HG03135 (cell line): ENCODE data around the gene LPXN.

Source experiments
- ATAC-seq: cut with Tn5 transposase; IDR thresholded peaks from one replicate; pipeline ENCODE4 v1.9.1; 2021; ENCODE audit warnings: mild to moderate bottlenecking, moderate library complexity; ENCODE audit not compliant: unreplicated experiment

Gene LPXN

DNA sequence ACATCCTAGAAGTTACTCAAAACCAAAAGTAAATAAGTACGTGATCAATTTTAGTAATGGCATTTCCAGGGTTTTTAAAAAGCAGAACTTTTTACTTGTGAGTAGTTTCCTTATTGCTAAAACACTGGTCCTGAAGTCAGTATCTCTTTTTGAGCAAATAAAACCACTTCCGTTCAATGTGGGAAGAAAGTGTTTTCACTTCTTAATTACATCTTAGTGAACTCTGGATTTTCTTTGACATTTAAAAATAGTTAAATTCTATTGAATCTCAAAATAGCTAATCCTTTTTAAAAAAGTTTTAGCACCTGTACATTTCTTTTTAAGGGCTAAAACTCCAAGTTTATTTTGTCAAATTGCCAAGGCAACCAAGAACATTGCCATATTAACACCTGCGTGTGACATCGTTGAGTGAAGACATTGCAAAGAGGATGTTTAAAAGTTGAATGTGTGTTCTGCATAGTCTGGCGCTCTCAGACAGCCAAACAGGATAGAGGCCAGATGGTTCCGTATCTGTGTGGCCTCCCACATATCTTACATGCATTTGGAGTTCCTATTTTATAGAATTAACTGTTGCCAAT lies 50.5 kb downstream of the LPXN start:
- ATAC-seq, result peak; percentile 91

DNA sequence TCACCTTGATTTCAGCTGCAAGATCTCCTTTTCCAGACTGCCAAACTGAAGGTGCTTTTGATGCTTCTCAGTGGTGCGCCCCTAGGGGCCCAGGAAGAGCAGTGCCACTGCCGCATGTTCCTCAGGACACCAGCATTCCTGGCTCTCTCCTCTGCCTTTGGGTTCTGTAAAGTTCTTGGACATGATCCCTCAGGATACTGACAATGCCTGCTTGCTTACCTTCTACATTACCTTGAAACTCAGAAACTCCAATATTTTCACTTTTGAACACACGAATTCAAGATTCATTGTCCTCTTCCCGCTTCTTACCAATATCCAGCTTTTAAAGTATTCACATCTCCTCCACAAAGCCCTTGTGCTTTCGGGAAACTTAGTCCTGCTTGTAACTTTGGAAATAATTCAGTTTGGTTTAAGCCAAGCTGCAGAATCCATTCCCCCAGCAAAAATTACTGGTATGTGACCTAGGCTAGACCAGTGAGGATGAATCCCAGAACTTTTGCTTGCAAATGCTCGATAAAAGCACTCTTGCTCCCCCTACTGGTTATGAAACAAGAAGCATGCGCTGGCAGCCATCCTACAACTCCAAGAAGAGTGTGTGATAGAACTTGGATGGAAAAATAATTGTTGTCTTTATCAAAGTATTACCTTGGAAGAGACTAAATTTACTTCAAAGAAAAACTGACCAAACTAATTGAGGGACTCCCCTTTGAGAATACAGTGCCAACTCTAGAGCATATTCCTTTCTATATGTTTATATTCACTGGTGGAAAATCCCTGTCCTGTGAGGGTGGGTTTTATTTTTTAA lies 51.2 kb downstream of the LPXN start:
- peak; percentile 24 for ATAC-seq

DNA sequence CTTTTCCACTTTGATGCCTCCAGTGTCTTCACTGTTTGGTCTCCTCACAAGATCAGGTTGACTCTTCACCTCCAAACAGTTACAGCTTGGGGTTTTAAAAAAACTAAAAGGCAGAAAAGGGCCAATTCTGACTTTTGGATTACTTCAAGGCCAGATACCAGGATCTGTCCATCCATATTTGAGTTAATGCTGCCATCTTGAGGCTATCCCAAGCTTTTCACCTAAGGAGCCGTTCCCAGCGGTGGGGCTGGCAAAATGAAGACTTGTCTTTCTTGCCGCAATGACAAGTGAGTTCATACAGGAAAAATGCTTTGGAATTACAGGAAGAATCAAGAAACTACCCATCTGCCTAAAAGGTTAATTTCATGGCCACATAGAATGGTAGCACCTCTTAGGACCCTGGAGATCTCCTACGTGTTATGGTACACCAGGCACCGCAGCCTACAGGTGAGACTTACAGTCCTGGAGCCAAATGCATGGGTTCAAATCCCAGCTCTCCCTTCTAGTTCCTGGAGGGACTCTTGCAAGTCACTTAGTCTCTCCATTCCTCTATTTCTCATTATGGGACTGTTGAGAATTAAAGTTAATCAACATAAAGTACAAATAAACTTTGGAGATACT lies 61.8 kb downstream of the LPXN start:
- ATAC-seq, result no peak

DNA sequence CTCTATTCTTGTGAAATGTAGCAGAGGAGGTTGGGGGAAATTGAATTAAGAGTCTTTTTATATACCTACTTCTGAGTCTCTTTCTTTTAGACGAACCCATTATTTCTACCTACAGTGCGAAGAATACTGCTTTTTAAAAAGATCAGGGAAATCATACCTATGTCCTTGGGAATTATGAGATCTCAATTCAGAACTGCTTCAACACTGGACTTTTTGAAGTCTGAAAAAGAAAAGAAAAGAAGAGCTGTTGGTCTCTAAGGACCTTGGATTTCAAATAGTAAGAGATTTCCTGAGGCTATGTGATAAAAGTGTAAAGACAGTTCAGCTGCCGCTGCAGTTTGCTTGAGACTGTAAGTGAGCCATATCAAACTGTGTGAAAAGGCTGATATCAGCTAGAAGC lies 64.0 kb downstream of the LPXN start:
- ATAC-seq, result no peak

DNA sequence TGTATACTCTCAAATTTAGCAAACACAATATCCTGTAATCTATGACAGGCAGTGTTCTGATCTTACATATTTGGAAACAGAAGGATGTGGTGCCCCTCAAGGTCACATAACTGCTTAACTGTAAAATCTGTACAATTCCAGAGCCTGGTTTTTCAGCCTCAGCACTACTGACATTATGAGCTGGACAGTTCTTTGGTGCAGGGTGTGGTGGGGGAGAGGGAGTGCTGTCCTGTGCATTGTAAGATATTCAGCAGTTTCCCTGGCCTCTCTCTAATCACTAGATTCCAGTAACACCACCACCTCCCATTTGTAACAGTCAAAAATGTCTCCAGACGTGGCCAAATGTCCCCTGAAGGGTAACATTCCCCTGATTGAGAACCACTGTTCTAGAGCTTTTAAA lies 65.9 kb downstream of the LPXN start:
- ATAC-seq, result no peak

DNA sequence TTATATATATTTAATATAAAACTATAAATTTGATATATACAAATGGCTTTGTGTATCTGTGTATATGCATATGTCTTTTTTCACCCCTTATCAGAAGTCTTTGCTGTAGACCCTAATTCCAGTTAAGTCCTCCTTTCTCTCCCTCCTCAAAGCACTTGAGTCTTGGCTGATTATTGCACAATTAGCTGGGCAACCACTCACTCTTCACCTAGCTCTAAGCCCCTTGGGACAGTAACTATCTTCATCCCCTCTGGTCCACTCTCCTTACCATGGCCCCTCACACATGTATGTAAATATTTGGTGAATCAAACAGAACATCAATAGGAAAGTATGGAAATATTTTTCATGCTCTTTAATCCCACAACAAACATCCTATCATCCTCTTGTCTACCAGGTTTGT lies 66.8 kb downstream of the LPXN start:
- ATAC-seq, result no peak

DNA sequence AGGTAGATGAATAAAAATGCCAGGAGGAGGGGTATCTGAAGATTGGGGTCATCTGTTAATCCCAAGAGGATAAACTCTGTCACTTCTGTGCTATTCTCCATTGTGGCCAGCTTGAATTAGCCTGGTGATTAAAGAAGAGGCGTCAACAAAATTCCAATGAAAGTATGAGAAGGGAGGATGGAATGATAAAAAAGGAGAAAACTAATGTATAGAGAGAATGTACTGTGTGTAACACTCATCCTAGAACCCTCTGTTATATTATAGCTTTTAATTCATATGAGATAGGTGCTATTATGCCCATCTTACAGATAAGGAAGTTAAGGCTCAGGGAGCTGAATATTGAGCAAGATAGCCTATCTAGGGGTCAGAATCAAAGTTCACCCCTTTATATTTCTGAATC lies 67.7 kb downstream of the LPXN start, which contains the start of gene OR5B21:
OR5B21 (minus strand) TSS at position 101 of the 400 bp plus-strand sequence; CDS start at position 101, 0 bp downstream.
- no peak for ATAC-seq

DNA sequence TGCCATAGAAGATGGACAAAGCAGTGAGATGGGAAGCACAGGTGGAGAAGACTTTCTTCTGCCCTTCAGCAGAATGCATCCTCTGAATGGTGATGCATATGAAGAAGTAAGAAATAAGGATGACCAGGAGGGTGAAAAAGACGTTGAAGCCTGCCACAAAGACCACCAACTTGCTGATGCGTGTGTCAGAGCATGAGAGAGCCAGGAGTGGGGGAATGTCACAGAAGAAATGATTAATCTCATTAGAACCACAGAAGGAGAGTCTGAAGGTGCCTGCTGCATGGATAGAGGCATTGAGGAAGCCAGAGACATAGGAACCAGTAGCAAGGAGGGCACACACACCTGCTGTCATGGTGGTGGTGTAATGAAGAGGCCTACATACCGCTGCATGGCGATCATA lies 68.3 kb downstream of the LPXN start:
- no peak for ATAC-seq

DNA sequence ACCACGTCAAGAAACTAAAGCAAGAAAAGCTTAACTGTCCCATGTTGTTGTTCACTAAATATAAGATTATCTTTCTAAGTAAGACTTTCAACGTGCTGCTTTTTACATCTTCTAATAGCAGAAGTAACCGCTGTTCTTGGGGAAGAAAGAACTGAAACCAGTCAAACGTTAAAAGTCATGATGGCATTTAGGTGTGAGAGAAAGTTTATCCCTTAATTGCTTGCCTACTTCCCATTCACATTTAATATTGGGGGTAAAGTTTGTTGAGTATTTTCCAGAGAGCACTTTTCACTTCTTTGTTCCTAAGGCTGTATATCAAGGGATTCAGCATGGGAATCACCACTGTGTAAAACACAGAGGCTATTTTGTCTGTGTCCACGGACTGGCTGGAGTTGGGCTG lies 68.7 kb downstream of the LPXN start:
- ATAC-seq, result no peak

DNA sequence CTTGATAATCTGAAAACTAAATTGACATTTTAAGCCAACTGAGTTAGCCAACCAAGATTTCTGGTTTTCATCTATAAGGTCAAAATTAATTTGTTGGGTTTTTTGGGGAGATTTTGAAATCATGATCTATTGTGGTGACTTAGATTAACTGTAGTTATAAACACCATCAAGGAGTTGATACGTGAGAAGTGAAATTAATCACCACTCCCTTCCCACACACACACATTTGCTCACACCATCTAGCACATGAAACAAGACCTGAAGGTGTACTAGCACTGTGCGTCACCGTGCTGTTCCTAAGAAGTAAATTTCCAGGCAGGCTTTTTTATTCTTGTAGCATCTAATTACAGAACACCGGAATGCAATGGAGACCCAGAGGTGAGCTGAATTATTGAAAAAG lies 69.8 kb downstream of the LPXN start:
- ATAC-seq, result no peak

DNA sequence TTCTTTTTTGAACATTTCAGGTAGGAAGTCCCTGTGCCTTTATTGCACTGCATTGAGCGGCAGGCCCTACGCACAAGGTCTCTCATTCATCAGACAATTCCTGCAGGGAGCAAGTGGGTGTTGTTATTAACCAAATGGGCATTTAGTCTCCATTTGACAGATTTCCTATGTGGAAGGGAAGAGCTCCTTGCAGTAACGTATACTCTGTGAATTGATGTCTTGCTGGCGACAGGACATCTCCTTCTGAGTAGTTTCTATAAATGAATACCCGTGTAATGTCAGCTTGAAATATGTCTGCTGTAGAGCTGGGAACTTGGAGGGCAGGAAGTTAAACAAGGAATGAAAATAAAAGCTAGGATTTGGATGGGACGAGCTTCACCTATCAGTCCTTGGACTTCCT lies 71.4 kb downstream of the LPXN start:
- no peak for ATAC-seq

DNA sequence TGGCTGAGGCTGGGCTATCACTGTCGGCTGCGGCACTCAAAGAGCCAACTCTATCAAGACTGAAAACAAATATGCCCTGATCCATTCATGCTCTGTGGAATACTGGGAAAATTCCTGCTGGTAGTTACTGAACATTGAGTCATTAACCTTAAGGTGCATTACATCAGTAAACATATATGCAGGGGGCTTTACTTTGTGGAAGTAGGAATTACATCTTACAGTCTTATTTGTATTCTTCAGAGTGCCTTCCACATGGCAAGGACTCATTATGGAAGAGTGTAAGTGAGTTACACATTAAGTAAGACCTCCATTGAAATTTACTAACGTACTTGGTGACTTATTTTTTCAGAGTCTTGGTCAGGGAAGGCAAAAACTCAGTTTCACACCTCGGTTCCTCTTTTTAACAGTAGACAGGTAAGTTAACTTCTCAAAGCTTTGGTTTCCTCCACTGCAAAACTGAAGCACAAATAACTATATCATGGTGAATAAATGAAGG lies 72.2 kb downstream of the LPXN start:
- peak; percentile 93 for ATAC-seq

DNA sequence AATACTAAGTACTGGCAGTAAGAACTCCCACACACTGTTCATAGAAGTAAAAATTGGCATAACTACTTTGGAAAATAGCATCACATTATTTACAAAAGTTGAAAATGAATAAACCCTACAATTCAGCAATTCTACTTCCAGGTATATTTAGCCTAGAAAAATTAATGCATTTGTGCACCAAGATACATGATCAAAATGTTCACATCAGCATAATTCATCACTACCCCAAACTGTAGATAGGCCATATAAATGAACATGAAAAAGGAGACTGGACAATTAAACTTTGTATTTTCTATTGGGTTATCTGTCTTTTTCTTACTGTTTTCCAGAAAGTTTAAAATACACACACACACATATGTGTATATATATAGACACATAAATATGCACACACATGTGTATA lies 73.7 kb downstream of the LPXN start:
- no peak for ATAC-seq

DNA sequence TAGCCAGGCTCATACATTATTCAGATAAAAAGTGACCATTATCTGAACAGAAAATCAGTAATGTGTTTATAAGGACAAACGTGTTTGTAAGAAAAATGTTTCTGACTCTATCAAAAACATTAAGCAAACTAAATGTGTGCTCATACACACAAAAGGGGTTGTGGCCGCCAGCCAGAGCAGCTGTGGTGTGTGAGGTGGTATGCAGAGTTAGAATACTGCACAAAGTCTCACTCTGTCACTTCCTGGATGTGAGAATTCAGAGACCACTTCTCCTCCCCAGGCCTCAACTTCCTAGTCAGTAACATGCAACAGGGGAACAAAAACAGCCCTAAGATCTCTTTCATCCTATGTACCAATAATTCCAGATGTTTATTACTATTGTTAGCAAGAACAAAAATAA lies 77.2 kb downstream of the LPXN start:
- ATAC-seq, result no peak

DNA sequence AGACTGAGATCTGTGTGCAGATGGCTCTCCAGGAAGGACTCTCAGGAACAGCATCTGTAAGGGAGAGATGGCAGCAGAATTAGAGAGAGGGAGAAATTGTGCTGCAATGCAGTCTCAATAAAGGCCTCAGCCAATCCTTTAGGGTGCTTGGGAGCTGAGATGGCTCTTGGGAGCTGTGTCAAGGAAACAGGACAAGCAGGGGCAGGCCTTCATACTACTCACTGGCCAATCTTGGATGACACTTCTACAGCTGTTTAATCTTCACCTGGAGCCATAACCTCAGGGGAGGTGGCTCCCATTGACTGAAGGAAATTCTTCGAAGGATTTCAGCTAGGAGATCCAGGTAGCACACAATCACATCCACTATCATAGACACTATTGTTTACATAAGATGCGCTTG lies 77.7 kb downstream of the LPXN start:
- no peak for ATAC-seq

DNA sequence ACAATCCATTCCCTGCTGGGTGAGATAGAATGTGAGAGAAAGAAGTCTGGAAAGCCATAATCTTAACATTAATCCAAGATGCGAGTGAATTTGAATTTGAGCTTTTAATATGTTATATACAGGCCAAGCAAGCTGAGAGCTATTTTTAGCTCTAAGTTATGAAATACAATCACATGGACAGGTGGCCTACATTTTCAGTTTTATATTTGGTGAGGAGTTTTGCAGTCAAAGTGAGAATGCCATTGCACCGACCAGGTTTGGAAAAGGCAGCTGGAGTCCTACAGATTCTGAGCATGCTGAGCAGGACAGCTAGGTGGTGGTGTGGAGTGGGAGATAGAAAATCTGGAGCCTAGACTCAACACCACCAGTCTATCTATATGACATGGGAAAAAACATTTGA lies 79.8 kb downstream of the LPXN start:
- no peak for ATAC-seq

DNA sequence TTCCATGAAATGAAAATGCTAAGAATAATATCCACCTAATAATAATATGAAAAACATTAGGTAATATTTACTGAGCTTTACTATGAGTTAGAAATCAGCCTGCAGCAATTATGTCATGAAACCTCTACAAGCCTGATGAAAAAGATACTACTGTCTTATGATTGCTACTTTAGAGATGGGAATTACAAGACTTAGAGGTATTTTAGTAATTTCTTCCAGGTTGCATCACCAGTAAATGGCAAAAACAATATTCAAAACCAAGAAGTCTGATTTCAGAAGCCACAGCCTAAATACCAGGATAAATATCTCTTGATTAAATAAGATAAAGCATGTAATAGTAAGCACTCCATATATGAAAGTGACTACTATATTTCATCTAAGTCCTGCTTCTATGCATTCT lies 81.6 kb downstream of the LPXN start:
- no peak for ATAC-seq

DNA sequence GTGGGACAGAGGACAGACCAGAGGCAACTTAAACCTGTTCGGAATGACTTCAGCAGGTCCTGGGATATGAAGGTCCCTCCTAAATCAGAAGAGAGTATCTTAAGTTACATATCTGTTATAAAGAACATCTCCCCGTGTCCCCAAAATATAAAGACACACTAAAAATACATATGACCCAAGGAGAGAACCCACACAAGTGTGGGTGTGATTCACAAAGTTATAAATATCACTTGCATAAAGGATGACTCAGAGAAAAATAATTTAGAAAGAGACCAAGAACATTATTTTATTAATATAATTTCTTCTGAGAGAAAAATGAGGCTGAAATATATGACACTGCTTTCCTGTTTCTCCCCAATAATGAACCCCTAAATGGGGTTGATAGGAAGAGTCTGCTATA lies 82.0 kb downstream of the LPXN start:
- no peak for ATAC-seq

DNA sequence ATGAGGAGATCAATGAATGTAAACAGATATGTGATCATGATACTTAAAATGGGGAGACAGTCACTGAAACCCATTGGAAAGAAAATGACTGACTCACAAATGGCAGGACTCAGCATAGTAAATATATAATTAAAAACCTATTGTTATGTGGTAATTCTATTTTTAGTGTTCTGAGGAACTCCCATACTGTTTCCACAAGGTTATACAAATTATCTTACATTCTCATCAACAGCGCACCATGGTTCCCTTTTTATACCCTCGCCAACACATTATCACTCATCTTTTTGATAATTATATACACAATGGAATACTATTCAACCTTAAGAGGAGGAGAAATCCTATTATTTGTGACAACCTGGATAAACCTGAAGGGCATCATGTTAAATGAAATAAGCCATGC lies 84.8 kb downstream of the LPXN start:
- no peak for ATAC-seq

DNA sequence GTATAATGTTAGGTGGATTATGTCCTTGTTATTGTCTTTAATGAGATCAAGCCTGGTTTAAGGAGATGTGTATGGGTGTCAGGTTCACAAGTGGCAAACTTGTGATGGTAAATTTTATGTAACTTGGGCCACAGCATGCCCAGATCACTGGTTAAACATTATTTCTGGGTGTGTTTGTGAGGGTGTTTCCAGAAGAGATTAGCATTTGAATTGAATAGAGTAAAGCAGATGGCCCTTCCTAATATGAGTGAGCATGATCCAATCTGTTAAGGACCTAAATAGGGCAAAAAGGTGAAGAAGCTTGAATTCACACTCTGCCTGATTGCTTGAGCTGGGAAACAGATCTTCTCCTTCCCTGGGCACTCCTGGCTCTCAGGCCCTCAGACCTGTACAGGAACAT lies 88.5 kb downstream of the LPXN start:
- ATAC-seq, result no peak

DNA sequence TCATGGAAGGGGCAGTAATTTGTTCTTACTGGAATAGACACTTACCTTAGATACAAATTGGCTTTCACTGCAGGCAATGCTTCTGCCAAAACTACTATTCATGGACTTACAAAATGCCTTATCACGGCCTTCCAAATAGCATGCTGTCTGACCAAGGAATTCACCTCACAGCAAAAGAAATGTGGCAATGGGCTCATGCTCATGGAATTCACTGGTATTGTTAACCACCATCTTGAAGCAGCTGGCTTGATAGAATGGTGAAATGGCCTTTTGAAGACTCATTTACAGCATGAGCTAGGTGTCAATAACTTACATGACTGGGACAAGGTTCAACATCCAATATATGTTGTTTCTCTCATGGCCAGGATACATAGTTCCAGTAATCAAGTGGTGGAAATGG lies 89.7 kb downstream of the LPXN start:
- no peak for ATAC-seq
